GM12878 (cell line): ENCODE measurements around the gene HOXC5. TPM values are rescaled to one million over a fixed set of nuclear protein-coding genes. Genes with fewer than 3 reads are reported as not detected.

Source experiments
- ATAC-seq: fragments of 200-7000 bp; cut with Tn5 transposase; 3 replicates; pipeline ENCODE4 v1.9.1; 2020; ENCODE audit warnings: mild to moderate bottlenecking, moderate library complexity
- BruUV-seq: library from RNA; stranded (reverse); fragments of 400-500 nt; replicated peaks from 2 replicates; lab custom pipeline; 2021; lab: Mats Ljungman, UMichigan
- CTCF ChIA-PET: fragments of 300-600 bp; sonication (Branson Sonifier 250); formaldehyde crosslinking; extraction: SDS; loops from one replicate; lab custom pipeline; 2021; ENCODE audit warnings: inconsistent platforms; lab: Yijun Ruan, JAX
- POLR2A ChIA-PET: fragments of 350-600 bp; formaldehyde crosslinking; extraction: SDS; loops from one replicate; lab custom pipeline; 2021; ENCODE audit warnings: inconsistent platforms; lab: Charles Lee
- RAD21 ChIA-PET: fragments of 300-600 bp; sonication (Branson Sonifier 250); formaldehyde crosslinking; loops from one replicate; lab custom pipeline; 2023; ENCODE audit warnings: antibody characterized with exemption; ENCODE audit not compliant: unreplicated experiment; lab: Charles Lee
- SMC1A ChIA-PET: fragments of 300-600 bp; sonication (Branson Sonifier 250); formaldehyde crosslinking; loops from one replicate; lab custom pipeline; 2023; ENCODE audit not compliant: unreplicated experiment, uncharacterized antibody; lab: Charles Lee
- DNase-seq: peaks from one replicate; pipeline ENCODE4 v3.0.0-alpha.2; 2011; ENCODE audit warnings: low read depth, low spot score
- FAIRE-seq: peaks from 3 replicates; lab custom pipeline; 2011; peaks lifted over from hg19 to GRCh38; lab: Jason Lieb, UNC
- H2AFZ ChIP-seq: 2 replicates; pipeline ENCODE4 v1.6.0; 2011; ENCODE audit warnings: low read depth, low read length, control low read depth; ENCODE audit not compliant: control insufficient read depth
- H3K27ac ChIP-seq: 2 replicates; pipeline ENCODE4 v1.5.1; 2011; ENCODE audit warnings: control low read depth; ENCODE audit not compliant: control insufficient read depth, insufficient read depth
- H3K27me3 ChIP-seq, 2 experiments: replicated peaks in 1 of 2; 2 replicates each; pipeline versions ENCODE4 v1.6.0 to v1.6.1; 2011; ENCODE audit warnings: low read length in 1 of 2; ENCODE audit not compliant: control insufficient read depth in 2 of 2, insufficient read depth in 2 of 2
- H3K36me3 ChIP-seq, 2 experiments: 2 replicates each; pipeline ENCODE4 v1.5.1; 2011; ENCODE audit warnings: low read length in 1 of 2; ENCODE audit not compliant: control insufficient read depth in 2 of 2, insufficient read depth in 2 of 2
- H3K4me1 ChIP-seq: 2 replicates; pipeline ENCODE4 v1.6.1; 2011; ENCODE audit warnings: mild to moderate bottlenecking, low read length, moderate library complexity, mixed read lengths; ENCODE audit not compliant: control insufficient read depth, insufficient read depth
- H3K4me2 ChIP-seq: 2 replicates; pipeline ENCODE4 v1.6.0; 2011; ENCODE audit warnings: control low read depth; ENCODE audit not compliant: control insufficient read depth, insufficient read depth
- H3K4me3 ChIP-seq: fragments of 200-600 bp; sonication (generic); 2 replicates; pipeline ENCODE4 v1.5.1; 2016
- H3K79me2 ChIP-seq: 2 replicates; pipeline ENCODE4 v1.6.0; 2011; ENCODE audit warnings: low read length; ENCODE audit not compliant: control insufficient read depth, insufficient read depth
- H3K9ac ChIP-seq: 2 replicates; pipeline ENCODE4 v1.8.0; 2011; ENCODE audit warnings: low read length, control low read depth, mixed read lengths; ENCODE audit not compliant: control insufficient read depth, insufficient read depth
- H3K9me3 ChIP-seq: replicated peaks from 3 replicates; pipeline ENCODE4 v1.5.1; 2011; ENCODE audit warnings: mild to moderate bottlenecking, low read length; ENCODE audit not compliant: control insufficient read depth, insufficient read depth
- H4K20me1 ChIP-seq: 2 replicates; pipeline ENCODE4 v1.6.0; 2011; ENCODE audit not compliant: control insufficient read depth, insufficient read depth
- ATF7 ChIP-seq: fragments of 450-650 bp; IDR thresholded peaks from 2 replicates; pipeline ENCODE4 v1.6.1; 2016; ENCODE audit warnings: low read depth, mild to moderate bottlenecking
- ELK1 ChIP-seq: IDR thresholded peaks from 2 replicates; pipeline ENCODE4 v1.6.1; 2012; ENCODE audit warnings: low read depth, low read length, improper control_type of control experiment
- ETV6 ChIP-seq, 2 experiments: fragments of 450-650 bp in 1 of 2; IDR thresholded peaks in 1 of 2; conservative IDR thresholded peaks in 1 of 2; 2 replicates each; pipeline ENCODE4 v1.6.1; 2014; ENCODE audit warnings: antibody characterized with exemption in 1 of 2, borderline replicate concordance in 1 of 2, low read depth in 1 of 2, mild to moderate bottlenecking in 1 of 2, moderate library complexity in 1 of 2
- IRF5 ChIP-seq: fragments of 450-650 bp; IDR thresholded peaks from 2 replicates; pipeline ENCODE4 v1.6.1; 2017; ENCODE audit warnings: borderline replicate concordance
- NKRF ChIP-seq: fragments of 450-650 bp; conservative IDR thresholded peaks from 2 replicates; pipeline ENCODE4 v1.6.1; 2017; ENCODE audit warnings: mild to moderate bottlenecking, moderate library complexity
- POLR2AphosphoS2 ChIP-seq: IDR thresholded peaks from 2 replicates; pipeline ENCODE4 v1.6.1; 2011; ENCODE audit warnings: low read depth, mild to moderate bottlenecking, low read length, improper control_type of control experiment, moderate library complexity
- USF2 ChIP-seq: IDR thresholded peaks from 2 replicates; pipeline ENCODE4 v1.6.1; 2011; ENCODE audit warnings: low read depth, low read length, improper control_type of control experiment, borderline replicate concordance
- YY1 ChIP-seq: IDR thresholded peaks from 2 replicates; pipeline ENCODE4 v1.6.1; 2011; ENCODE audit warnings: low read depth, mild to moderate bottlenecking, low read length
- WGBS: methylation state at CpG from one replicate; pipeline ENCODE4 v1.1.6; 2016; ENCODE audit warnings: low lambda C conversion rate; ENCODE audit not compliant: insufficient replicate concordance, insufficient coverage; ENCODE audit errors: missing lambda C conversion rate; 5-methylcytosine and 5-hydroxymethylcytosine counted together
- in situ Hi-C: fragments of 300-500 bp; cut with MboI; formaldehyde crosslinking; loops from 9 replicates; pipeline ENCODE4 v1.14.3; 2018; ENCODE audit warnings: mixed read lengths
- intact Hi-C: fragments of 100-400 bp; cut with micrococcal nuclease; formaldehyde crosslinking; loops from one replicate; pipeline ENCODE4 v1.14.2; 2022; ENCODE audit not compliant: unreplicated experiment
- polyA plus RNA-seq, 11 experiments: library from polyadenylated mRNA; depleted of rRNA in 4 of 11; unstranded in 6 of 11; stranded (reverse) in 5 of 11; fragments of >200 nt; fragmentation: Nextera tagmentation in 4 of 11; fragmentation: Illumina TruSeq in 1 of 11; extraction: Ambion mirVana in 4 of 11; extraction: Trizol in 1 of 11; gene quantifications; 1 replicate in 1 of 11; 2 replicates in 10 of 11; pipeline versions ENCODE4 v1.2.1 to v1.2.3, GENCODE V29; 2011 to 2016; ENCODE audit warnings: inconsistent platforms in 2 of 11, missing spikeins in 2 of 11, low read depth in 1 of 11
- total RNA-seq, 4 experiments: library from RNA; depleted of rRNA in 3 of 4; stranded (reverse); fragments of >200 nt in 3 of 4; fragmentation: Illumina TruSeq in 1 of 4; extraction: Trizol in 1 of 4; gene quantifications; 2 replicates each; pipeline versions ENCODE4 v1.2.1 to v1.2.3, GENCODE V29; 2013 to 2021
- TF ChIP-seq, protein P1 (sequence below): IDR thresholded peaks from 2 replicates; pipeline ENCODE4 v1.6.1; 2011; ENCODE audit warnings: borderline replicate concordance, low read depth, mild to moderate bottlenecking, moderate library complexity, low read length; ENCODE audit not compliant: insufficient read depth, poor library complexity, severe bottlenecking

HOXC5 gene
- total and polyA plus RNA-seq, 10 of the 15 experiments (the other 5 are each of a cell fraction or from before 2014, with no cell fraction given) = 0.11 TPM; not detected in 9

- intact Hi-C loops (loop anchor here (10.0 kb wide), 1 partner anchor 370 kb away; no protein-coding TSS in a partner anchor), in situ Hi-C loops (no loop called here)
- Histone ChIP-seq H3K4me1 (peaks cover 6% of the 10 kb centered on the region), H2AFZ (no peak overlapping the region), H3K9ac (no peak overlapping the region), H3K36me3 (no peaks in the 10 kb centered on the region), H3K79me2 (no peaks in the 10 kb centered on the region), H4K20me1 (no peaks in the 10 kb centered on the region), H3K27ac (no peak overlapping the region), H3K9me3 (no peaks in the 10 kb centered on the region), H3K4me3 (no peak overlapping the region), H3K27me3 (peaks cover 31 to 37% of the 10 kb centered on the region in 2 experiments), H3K4me2 (no peak overlapping the region)
- SMC1A ChIA-PET = interaction anchor here (0.9 to 3.4 kb wide), 9 partner anchors 18 to 203 kb away, joined by 4 to 37 read pairs (median 8); partner anchors contain the start of genes HOXC5 and SMUG1
- RAD21 ChIA-PET = interaction anchor here (0.5 to 4.5 kb wide), 10 partner anchors 13 to 210 kb away, joined by 3 to 38 read pairs (median 12); partner anchors contain the start of genes HOXC10, HOXC5, HOXC6 and SMUG1
- TF ChIP-seq YY1 (no peak), ELK1 (no peak), USF2 (no peak), IRF5 (no peak), ETV6 (conservative IDR thresholded peaks at IDR 0.05 in 1 of 2, IDR thresholded peaks at IDR 0.05 in 1 of 2; ENCODE audit: borderline replicate concordance in 1 of 2, low read depth in 1 of 2) (no peak), ATF7 (no peak), POLR2AphosphoS2 (no peak), NKRF (no peak)
- TF ChIP-seq, protein P1, sequence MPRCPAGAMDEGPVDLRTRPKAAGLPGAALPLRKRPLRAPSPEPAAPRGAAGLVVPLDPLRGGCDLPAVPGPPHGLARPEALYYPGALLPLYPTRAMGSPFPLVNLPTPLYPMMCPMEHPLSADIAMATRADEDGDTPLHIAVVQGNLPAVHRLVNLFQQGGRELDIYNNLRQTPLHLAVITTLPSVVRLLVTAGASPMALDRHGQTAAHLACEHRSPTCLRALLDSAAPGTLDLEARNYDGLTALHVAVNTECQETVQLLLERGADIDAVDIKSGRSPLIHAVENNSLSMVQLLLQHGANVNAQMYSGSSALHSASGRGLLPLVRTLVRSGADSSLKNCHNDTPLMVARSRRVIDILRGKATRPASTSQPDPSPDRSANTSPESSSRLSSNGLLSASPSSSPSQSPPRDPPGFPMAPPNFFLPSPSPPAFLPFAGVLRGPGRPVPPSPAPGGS = no peak
- BruUV-seq = no TSS peak
- CTCF ChIA-PET = interaction anchor here (0.9 to 6.1 kb wide), 13 partner anchors 12 to 202 kb away, joined by 3 to 105 read pairs (median 13); partner anchors contain the start of genes HOXC10, HOXC5 and SMUG1
- WGBS = 32% methylated on average over 30 of the region's 31 CpGs
- no peak for ATAC-seq
- DNase-seq = no peak
- no peak for FAIRE-seq
- POLR2A ChIA-PET = interaction anchor here (0.6 to 2.4 kb wide), 3 partner anchors 12 to 284 kb away, joined by 3 to 9 read pairs (median 9); no protein-coding TSS in a partner anchor
Observed at GRCh38 chr12:54004841-54005530, 27.9 kb upstream of the HOXC5 start.
